Suppressor macrophage (primary cell): ENCODE data around the gene MED25.
A peak's percentile ranks its signal among the peaks of the same experiment; 100 is the strongest.

Experiments
- DNase-seq, 4 experiments: peaks; one replicate each; pipeline ENCODE4 v3.0.0-alpha.2; 2020 to 2022

Gene MED25

DNA sequence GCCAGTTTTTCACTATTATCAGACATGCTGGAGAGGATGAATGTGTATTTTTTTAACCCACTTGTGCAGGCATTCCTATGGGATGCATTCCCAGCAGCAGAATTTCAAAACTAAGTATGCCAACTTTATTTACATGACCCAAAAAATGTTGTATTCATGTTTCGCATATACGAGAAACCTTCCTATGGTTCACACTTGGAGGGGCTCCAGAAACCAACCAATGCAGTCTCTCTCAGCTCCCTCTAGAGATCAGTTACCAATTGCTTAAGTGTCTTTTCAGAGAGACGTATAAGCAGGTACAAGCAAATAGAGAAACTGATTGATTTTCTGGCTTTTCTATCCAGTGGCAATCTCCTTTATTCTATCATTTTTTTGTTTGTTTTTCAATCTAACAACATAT is 27.3 kb downstream of the MED25 start:
- no peak for DNase-seq

GRCh38 chr19:49846408-49846807 is 28.3 kb downstream of the MED25 start:
- DNase-seq = no peak

GRCh38 chr19:49847731-49848696 is 29.9 kb downstream of the MED25 start:
- peak; percentile 62 to 82 (median 74) for DNase-seq

- DNase-seq = no peak
Measured at GRCh38 chr19:49848938-49849337, 30.8 kb downstream of the MED25 start.

DNA sequence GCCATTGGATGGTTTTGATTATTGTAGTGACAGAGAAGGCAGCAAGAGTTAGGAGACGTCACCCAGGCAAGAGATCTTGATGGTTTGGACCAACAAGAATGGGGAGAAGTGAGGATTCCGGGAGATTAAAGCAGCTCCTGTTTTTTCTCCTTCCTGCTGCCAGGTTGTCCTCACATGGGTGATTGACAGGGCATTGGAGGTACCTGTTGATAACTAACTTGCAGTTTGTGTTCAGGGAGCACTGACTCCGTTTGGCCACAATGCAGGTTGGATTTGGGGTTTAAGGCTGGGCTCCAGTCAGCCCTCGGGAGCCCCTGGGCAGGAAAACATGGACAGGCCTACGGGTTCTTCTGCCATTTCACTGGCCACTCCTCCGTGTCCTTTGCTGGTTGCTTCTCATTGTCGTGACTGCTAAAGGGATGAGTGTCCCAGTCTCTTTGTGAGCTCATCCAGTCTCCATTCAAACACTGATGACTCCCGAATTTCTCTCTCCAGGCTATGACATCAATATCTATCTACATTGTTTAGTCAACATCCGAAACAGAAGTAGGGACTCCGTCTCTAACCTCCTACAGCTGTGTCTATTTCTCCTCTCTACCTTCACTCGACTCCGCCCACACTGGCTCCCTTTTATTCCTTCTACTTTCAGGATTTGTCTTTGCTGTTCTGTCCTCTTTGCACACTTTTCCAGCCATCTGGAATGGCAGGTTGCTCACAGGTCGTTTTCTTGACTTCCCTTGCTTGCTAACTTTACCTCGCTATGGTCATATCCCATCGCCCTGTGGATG is 31.5 kb downstream of the MED25 start:
- no peak for DNase-seq

GRCh38 chr19:49850221-49850486 is 32.1 kb downstream of the MED25 start:
- no peak for DNase-seq

DNA sequence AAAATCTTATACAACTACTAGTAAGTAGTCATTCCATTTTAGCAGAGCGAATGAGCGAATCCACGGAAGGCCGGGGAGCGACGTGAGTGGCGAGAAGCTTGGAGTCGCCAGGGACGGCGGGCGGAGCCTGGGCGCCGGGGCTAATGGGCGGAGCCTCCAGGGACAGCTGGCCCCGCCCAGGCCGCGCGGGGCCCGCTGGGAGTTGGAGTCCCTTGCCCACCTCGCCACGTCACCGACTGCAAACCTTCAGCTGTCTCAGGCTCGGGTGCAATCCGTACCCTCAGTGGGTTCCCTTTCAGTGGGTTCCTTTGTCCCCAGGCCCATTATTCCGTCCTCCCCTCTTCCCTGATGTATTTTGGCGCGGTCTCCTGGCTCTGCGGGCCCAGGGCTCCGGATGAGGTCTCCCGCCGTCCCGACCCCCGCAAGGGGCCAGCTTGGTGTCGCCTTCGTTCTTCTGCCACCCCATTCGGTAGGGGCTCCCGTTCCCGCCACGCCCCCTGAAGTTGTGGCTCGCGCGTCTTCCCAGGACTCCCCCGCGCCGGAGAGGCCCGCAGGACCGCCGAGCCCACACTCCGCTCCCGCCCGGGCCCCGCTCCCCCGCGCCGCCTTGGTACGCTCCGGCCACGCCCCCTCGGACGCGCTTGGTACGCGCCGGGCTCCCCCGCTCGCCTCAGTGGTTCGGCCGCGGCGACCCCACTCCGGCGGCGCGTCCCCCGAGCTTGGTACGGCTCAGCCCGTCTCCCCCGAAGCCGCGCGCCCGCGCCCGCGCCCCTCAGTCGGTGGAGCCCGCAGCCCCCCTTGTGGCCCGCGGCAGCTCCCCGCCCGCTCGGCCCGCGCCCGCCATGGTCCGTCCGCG is 32.6 kb downstream of the MED25 start, which contains the start of gene PTOV1:
Gene PTOV1, plus strand, starts transcription at position 673 of the 856 bp plus-strand sequence.
- peak; percentile 96 to 98 (median 97) for DNase-seq

DNA sequence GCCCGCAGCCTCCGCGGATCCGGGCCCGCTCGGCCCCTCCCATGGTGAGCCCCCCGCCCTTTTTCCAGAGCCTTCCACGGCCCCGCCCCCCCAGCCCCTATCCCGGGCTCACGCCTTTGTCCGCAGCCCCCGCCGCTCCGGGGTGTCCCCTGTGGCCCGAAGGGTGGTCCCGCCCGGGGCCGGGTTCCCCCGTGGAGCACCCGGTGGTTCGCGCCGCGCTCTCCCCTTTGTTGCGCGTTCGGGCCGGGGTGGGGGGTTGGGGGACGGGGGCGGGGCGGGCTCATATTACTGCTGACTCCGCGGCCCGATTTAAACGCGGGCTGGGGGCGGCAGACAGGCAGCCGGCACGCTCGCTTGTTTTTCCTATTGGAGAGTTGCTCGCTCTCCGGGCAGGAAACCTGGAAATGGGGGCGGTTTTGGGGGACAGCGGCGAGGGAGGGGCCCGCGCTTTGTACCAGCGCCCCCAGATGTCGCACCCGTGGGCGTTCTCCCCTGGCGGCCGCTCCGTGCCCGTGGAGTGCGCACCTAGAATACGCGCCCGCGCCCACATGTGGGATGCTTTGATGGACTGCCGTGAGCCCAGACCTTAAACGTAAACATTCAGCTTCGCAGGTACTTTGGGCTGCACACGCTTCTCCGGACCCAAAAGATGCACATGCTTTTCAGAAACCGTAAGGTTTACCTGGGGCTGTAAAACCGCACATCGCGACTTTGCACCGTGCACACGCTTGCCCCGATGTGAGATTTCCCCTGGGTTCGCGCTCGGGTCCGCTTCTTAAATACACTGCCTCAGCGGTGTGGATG is 33.6 kb downstream of the MED25 start:
- DNase-seq = peak in 2 of 4 experiments; percentile 31 to 42

- no peak for DNase-seq
Measured at GRCh38 chr19:49852631-49853126, 34.6 kb downstream of the MED25 start.

- no peak for DNase-seq
Measured at GRCh38 chr19:49853852-49854377, 35.8 kb downstream of the MED25 start.

DNA sequence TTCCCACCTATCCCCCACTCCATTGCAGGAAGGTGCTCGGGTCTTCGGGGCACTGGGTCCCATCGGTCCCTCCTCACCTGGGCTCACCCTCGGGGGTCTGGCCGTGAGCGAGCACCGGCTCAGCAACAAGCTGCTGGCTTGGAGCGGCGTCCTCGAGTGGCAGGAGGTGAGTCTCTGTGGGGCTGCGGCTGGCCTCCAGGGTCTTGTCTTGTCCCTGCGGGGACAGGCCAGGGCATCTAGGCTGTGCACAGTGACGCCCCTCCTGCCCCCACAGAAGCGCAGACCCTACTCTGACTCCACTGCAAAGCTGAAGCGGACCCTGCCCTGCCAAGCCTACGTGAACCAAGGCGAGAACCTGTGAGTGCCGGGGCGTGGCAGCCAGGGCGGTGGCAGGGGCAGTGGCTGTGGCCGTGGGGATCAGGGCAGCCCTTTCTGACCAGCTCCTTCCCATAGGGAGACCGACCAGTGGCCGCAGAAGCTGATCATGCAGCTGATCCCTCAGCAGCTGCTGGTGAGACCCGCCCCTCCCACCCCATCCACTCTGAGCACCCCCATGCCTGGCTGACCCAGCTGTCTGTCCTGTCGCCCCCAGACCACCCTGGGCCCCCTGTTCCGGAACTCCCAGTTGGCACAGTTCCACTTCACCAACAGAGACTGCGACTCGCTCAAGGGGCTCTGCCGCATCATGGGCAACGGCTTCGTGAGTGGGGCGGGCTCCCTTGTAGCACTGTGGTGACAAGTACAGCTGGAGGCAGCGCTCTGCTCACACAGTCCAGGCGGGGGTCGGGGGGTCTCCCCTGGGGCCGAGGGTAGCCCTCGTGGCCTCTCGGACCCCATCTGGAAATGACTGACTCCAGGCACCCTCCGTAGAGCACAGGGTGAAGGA is 36.5 kb downstream of the MED25 start:
- no peak for DNase-seq

DNA sequence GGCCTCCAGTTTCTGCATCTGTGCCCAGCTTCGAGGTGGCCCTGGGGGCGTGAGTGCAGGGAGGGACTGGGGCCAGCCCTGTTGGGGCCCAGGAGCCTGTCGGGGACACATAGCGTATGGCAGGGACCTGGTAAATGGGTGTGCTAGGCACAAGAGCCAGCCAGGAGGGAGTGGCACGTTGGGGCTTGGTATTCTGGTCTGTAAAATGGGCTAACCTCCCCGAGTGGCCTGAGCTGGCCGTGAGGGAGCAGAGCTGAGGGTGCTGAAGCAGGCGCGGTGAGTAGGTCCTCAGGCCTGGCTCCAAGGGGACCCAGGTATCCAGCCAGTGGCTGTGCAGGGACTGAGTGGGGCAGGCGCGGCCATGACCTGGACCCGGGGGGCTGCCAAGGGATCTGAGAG is 37.2 kb downstream of the MED25 start:
- DNase-seq = no peak

DNA sequence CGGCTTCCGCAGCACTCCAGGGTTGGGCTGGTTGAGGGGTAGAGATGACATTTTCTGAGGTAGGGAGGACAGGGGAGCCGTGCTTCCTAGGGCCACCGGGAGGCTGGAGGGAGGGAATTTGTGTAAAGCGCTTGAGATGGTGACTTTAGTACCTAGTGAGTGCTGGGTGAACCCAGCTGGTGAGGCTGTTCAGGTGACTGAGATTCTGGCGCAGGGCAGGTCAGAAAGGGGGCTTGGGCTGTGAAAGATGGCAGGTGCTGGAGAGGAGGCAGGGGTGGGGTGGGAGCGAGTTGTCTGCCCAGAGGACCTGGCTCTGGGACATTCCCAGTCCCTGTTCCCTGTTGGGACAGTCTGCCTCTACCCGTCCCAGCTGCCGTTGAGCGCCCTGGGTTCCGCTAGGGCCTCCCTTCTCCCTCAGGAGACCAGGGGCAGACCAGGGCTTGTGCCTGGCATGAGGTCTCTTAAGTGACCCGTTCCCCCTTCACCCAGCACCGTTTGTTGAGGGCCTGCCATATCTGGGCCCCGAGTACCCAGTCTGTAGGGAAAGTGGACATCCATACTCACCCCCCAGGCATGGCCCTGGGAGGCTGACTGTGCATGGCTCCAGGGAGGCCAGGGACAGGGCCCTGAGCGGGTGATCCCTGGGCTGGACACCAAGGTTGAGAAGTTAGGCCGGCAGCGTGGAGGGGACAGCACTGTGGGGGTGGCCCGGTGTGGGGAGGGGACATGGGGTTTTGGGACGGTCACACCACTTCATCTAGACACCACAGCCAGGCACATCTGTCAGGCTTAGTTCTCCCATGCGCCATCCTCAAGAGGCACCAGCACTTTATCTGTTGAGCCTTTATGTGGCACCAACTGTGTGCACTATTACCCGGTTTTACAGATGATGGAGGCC is 37.8 kb downstream of the MED25 start:
- no peak for DNase-seq

DNA sequence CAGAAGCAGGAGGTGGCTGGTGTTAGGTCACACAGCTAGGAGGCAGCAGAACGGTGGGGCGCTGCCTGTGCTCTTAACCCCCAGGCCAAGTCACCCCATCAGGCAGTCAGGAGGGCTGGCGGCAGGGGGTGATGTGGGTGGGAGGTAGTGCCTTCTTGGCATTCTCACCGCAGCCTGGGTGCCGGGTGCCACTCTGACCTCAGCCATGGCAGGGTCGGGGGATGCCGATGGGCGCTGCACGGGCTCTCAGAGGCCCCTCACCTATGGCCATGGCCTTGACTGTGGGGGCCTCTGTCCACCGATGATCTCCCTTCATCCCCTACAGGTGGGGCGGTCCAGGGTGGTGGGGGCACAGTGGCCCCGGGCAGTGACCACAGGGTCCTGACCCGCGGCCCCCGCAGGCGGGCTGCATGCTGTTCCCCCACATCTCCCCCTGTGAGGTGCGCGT is 38.5 kb downstream of the MED25 start:
- no peak for DNase-seq

GRCh38 chr19:49857061-49857837 is 39.2 kb downstream of the MED25 start:
- no peak for DNase-seq

DNA sequence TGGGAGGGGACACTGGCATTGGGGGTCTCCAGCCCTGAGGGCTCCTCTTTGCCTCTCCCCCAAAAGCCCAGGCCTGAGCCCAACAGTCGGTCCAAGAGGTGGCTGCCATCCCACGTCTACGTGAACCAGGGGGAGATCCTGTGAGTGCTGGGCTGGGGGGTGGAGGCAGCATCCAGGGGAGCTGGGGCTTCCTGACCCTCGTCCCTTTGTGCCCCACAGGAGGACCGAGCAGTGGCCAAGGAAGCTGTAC is 39.7 kb downstream of the MED25 start:
- DNase-seq = no peak

DNA sequence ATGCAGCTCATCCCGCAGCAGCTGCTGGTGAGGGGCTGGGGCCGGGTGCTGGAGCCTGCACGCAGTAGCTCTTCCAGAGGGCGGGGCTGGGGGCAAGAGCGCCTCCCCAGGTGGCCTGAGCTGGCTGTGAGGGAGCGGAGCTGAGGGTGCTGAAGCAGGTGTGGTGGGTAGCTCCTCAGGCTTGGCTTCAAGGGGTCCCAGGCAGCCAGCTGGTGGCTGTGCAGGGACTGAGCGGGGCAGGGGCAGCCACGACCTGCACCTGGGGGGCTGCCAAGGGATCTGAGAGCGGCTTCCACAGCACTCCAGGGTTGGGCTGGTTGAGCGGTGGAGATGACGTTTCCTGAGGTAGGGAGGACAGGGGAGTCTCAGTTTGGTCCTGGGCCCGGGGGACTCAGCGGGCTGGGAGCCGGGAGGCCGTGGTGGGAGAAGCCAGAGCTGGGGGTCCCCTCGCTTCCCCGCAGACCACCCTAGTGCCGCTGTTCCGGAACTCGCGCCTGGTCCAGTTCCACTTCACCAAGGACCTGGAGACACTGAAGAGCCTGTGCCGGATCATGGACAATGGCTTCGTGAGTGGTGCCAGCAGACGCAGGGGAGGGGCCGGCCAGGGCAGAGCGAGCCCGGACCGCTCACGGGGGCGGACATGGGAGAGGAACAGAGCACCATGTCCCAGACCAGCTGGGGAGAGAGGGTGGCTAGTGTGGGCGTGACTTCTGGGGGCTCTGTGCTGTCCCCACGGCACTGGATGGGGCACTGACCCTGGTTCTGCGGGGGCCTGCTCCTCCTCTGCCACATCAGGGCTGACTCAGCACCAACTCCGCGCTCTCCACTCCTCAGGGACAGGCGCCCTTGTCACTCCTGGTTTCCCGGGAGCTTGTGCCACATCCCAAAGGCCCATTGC is 40.2 kb downstream of the MED25 start:
- no peak for DNase-seq
